PC-9 (cell line): ENCODE data around the gene NAGLU. TPM values are rescaled to one million over a fixed set of nuclear protein-coding genes. Genes with fewer than 3 reads are reported as not detected.

Experiments
- BruUV-seq: library from RNA; stranded (reverse); fragments of 400-500 nt; replicated peaks from 2 replicates; lab custom pipeline; 2021; lab: Mats Ljungman, UMichigan
- CTCF ChIA-PET: fragments of 300-600 bp; sonication (Branson Sonifier 250); formaldehyde crosslinking; loops from one replicate; lab custom pipeline; 2022; ENCODE audit warnings: antibody characterized with exemption; lab: Charles Lee
- POLR2A ChIA-PET: fragments of 300-600 bp; sonication (Branson Sonifier 250); formaldehyde crosslinking; loops from one replicate; lab custom pipeline; 2022; ENCODE audit warnings: antibody characterized with exemption; ENCODE audit not compliant: unreplicated experiment; lab: Charles Lee
- DNase-seq, 2 experiments: peaks; one replicate each; pipeline versions ENCODE4 v3.0.0 to v3.0.0-alpha.2; 2015 to 2022; ENCODE audit warnings: mixed read lengths in 1 of 2
- H2AFZ ChIP-seq: fragments of 200-600 bp; sonication (generic); 2 replicates; pipeline ENCODE4 v1.8.1; 2017; ENCODE audit warnings: antibody characterized with exemption
- H3F3A ChIP-seq: fragments of 200-600 bp; sonication (generic); 2 replicates; pipeline ENCODE4 v1.8.1; 2017; ENCODE audit warnings: antibody characterized with exemption, mild to moderate bottlenecking, low read depth; ENCODE audit not compliant: insufficient read depth
- H3K27ac ChIP-seq: fragments of 200-600 bp; sonication (generic); 2 replicates; pipeline ENCODE4 v1.6.1; 2016; ENCODE audit warnings: mixed run types
- H3K27me3 ChIP-seq: fragments of 200-600 bp; sonication (generic); 2 replicates; pipeline ENCODE4 v1.6.1; 2016; ENCODE audit warnings: low read depth, mixed run types; ENCODE audit not compliant: insufficient read depth
- H3K36me3 ChIP-seq: fragments of 200-600 bp; sonication (generic); 2 replicates; pipeline ENCODE4 v1.6.1; 2016; ENCODE audit warnings: low read depth, mixed run types
- H3K4me1 ChIP-seq: fragments of 200-600 bp; sonication (generic); replicated peaks from 2 replicates; pipeline ENCODE4 v1.6.1; 2016; ENCODE audit warnings: mixed run types; ENCODE audit not compliant: insufficient read depth
- H3K4me2 ChIP-seq: fragments of 200-600 bp; sonication (generic); 2 replicates; pipeline ENCODE4 v1.6.1; 2017; ENCODE audit warnings: mixed run types
- H3K4me3 ChIP-seq: fragments of 200-600 bp; sonication (generic); 2 replicates; pipeline ENCODE4 v1.6.1; 2016; ENCODE audit warnings: mixed run types
- H3K79me2 ChIP-seq: fragments of 200-600 bp; sonication (generic); 2 replicates; pipeline ENCODE4 v1.6.1; 2017; ENCODE audit warnings: low read depth, mixed run types
- H3K9me2 ChIP-seq: fragments of 200-600 bp; sonication (generic); 2 replicates; pipeline ENCODE4 v1.8.1; 2017; ENCODE audit warnings: mild to moderate bottlenecking; ENCODE audit not compliant: insufficient read depth
- H3K9me3 ChIP-seq: fragments of 200-600 bp; sonication (generic); 2 replicates; pipeline ENCODE4 v1.8.1; 2016; ENCODE audit warnings: low read depth; ENCODE audit not compliant: insufficient read depth
- H4K20me1 ChIP-seq: fragments of 200-600 bp; sonication (generic); 2 replicates; pipeline ENCODE4 v1.8.1; 2017; ENCODE audit not compliant: insufficient read depth
- CTCF ChIP-seq: fragments of 200-600 bp; sonication (generic); conservative IDR thresholded peaks from 2 replicates; pipeline ENCODE4 v1.6.1; 2017; ENCODE audit warnings: mixed run types, antibody characterized with exemption, mild to moderate bottlenecking, moderate library complexity
- EZH2 ChIP-seq: fragments of 200-600 bp; sonication (generic); IDR thresholded peaks from 2 replicates; pipeline ENCODE4 v1.8.0; 2017; ENCODE audit warnings: antibody characterized with exemption, low read depth
- intact Hi-C: fragments of 100-400 bp; cut with micrococcal nuclease; formaldehyde crosslinking; loops from one replicate; pipeline ENCODE4 v1.10.0; 2022; ENCODE audit not compliant: unreplicated experiment
- total RNA-seq: library from RNA; stranded (reverse); gene quantifications from 2 replicates; pipeline ENCODE4 v1.2.3, GENCODE V29; 2021

NAGLU gene
- total RNA-seq, 1 experiment from 2014 or later, result 18.2 TPM

- POLR2A ChIA-PET, result no interaction called here
- BruUV-seq, result no TSS peak
- no peaks in the 10 kb centered on the region for H3K9me2 ChIP-seq
Observed at GRCh38 chr17:42563543-42563942, 27.5 kb downstream of the NAGLU start.

GRCh38 chr17:42563950-42564349 is 27.9 kb downstream of the NAGLU start:
- no peaks in the 10 kb centered on the region for H4K20me1 ChIP-seq
- peaks cover 58% of the 10 kb centered on the region for H3K79me2 ChIP-seq
- no peaks in the 10 kb centered on the region for H3K27me3 ChIP-seq
- ChIA-PET CTCF (interaction anchor here (0.7 kb wide), 1 partner anchor 9 kb away, joined by 3 read pairs; no protein-coding TSS in a partner anchor), POLR2A (no interaction called here)
- H3K4me3 ChIP-seq, result peak overlapping the region; percentile 81
- intact Hi-C loops, result loop anchor here (2.0 kb wide), 1 partner anchor 27 kb away; the partner anchor contains the start of gene NAGLU
- no peak for TF ChIP-seq CTCF
- TF ChIP-seq EZH2, result no peak
- no peaks in the 10 kb centered on the region for H3K9me3 ChIP-seq
- peaks cover 15% of the 10 kb centered on the region for H3K36me3 ChIP-seq
- no peak overlapping the region for H2AFZ ChIP-seq
- DNase-seq, result no peak
- H3F3A ChIP-seq, result peaks cover 67% of the 10 kb centered on the region
- H3K4me2 ChIP-seq, result peak overlapping the region; percentile 99
- peaks cover 32% of the 10 kb centered on the region for H3K4me1 ChIP-seq
- H3K9me2 ChIP-seq, result no peaks in the 10 kb centered on the region
- no TSS peak for BruUV-seq
- no peak overlapping the region for H3K27ac ChIP-seq

More at GRCh38 chr17:42563543-42563942, 27.5 kb downstream of the NAGLU start:
- Histone ChIP-seq H3K9me3 (no peaks in the 10 kb centered on the region), H2AFZ (no peak overlapping the region), H4K20me1 (no peaks in the 10 kb centered on the region), H3F3A (peaks cover 64% of the 10 kb centered on the region), H3K79me2 (peaks cover 54% of the 10 kb centered on the region), H3K27ac (peak overlapping the region; percentile 81), H3K4me3 (peak overlapping the region; percentile 81), H3K36me3 (peaks cover 15% of the 10 kb centered on the region), H3K4me1 (peaks cover 32% of the 10 kb centered on the region), H3K27me3 (no peaks in the 10 kb centered on the region), H3K4me2 (peak overlapping the region; percentile 99)
- DNase-seq, result peak; percentile 72 to 92
- TF ChIP-seq EZH2, result no peak
- TF ChIP-seq CTCF, result no peak
- CTCF ChIA-PET, result interaction anchor here (0.7 kb wide), 1 partner anchor 9 kb away, joined by 3 read pairs; no protein-coding TSS in a partner anchor
- intact Hi-C loops, result loop anchor here (2.0 kb wide), 1 partner anchor 27 kb away; the partner anchor contains the start of gene NAGLU

GRCh38 chr17:42564815-42565522 is 28.9 kb downstream of the NAGLU start:
- no peak for TF ChIP-seq EZH2
- no peak for TF ChIP-seq CTCF
- Histone ChIP-seq H4K20me1 (no peaks in the 10 kb centered on the region), H3K4me3 (no peak overlapping the region), H3K4me1 (peaks cover 32% of the 10 kb centered on the region), H3K79me2 (peaks cover 63% of the 10 kb centered on the region), H3K27ac (no peak overlapping the region), H3K9me3 (no peaks in the 10 kb centered on the region), H3K27me3 (no peaks in the 10 kb centered on the region), H2AFZ (no peak overlapping the region), H3K4me2 (no peak overlapping the region), H3K36me3 (peaks cover 16% of the 10 kb centered on the region), H3F3A (peaks cover 75% of the 10 kb centered on the region), H3K9me2 (no peaks in the 10 kb centered on the region)
- CTCF ChIA-PET, result no interaction called here
- POLR2A ChIA-PET, result no interaction called here
- no peak for DNase-seq
- intact Hi-C loops, result no loop called here
- no TSS peak for BruUV-seq
